NCI-H187 treated with DMSO at 0.1 percent for 48 hours (cell line): ENCODE data around the gene IRAK2.
"Not testable (repeated sequence)": the region's sequence is repeated elsewhere in the genome, so short reads cannot be mapped to it uniquely, and the experiment has no call there.

Source experiments
- DNase-seq: peaks from one replicate; lab custom pipeline; 2025; lab: John Stamatoyannopoulos, UW

Gene IRAK2

GRCh38 chr3:10253731-10254130 is 89.0 kb downstream of the IRAK2 start:
- DNase-seq, result no peak

GRCh38 chr3:10255835-10256234 is 91.1 kb downstream of the IRAK2 start:
- no peak for DNase-seq

- DNase-seq, result no peak
These were observed 94.3 kb downstream of the IRAK2 start for GRCh38 chr3:10259036-10259435.

GRCh38 chr3:10259798-10260197 is 95.1 kb downstream of the IRAK2 start:
- no peak for DNase-seq

GRCh38 chr3:10260211-10260701 is 95.5 kb downstream of the IRAK2 start:
- no peak for DNase-seq

- DNase-seq, result no peak
These were observed 97.3 kb downstream of the IRAK2 start for GRCh38 chr3:10262027-10262426.

- no peak for DNase-seq
These were observed 99.1 kb downstream of the IRAK2 start for GRCh38 chr3:10263646-10264363.

- DNase-seq, result no peak
These were observed 101.1 kb downstream of the IRAK2 start for GRCh38 chr3:10265833-10266232.

- not testable (repeated sequence) for DNase-seq
These were observed 102.2 kb downstream of the IRAK2 start for GRCh38 chr3:10266936-10267335.

GRCh38 chr3:10268116-10268515 is 103.4 kb downstream of the IRAK2 start:
- no peak for DNase-seq

- no peak for DNase-seq
These were observed 104.2 kb downstream of the IRAK2 start for GRCh38 chr3:10268930-10269329.

GRCh38 chr3:10269443-10269842 is 104.7 kb downstream of the IRAK2 start:
- DNase-seq, result no peak

- DNase-seq, result not testable (repeated sequence)
These were observed 107.8 kb downstream of the IRAK2 start for GRCh38 chr3:10272476-10272875.

GRCh38 chr3:10272977-10273376 is 108.3 kb downstream of the IRAK2 start:
- DNase-seq, result no peak

- no peak for DNase-seq
These were observed 109.1 kb downstream of the IRAK2 start for GRCh38 chr3:10273702-10274305.

- DNase-seq, result no peak
These were observed 109.9 kb downstream of the IRAK2 start for GRCh38 chr3:10274601-10275000.

- no peak for DNase-seq
These were observed 112.5 kb downstream of the IRAK2 start for GRCh38 chr3:10277115-10277625.

GRCh38 chr3:10278501-10278900 is 113.8 kb downstream of the IRAK2 start:
- DNase-seq, result no peak

GRCh38 chr3:10279384-10280176 is 114.9 kb downstream of the IRAK2 start:
- no peak for DNase-seq

GRCh38 chr3:10280177-10280529 is 115.4 kb downstream of the IRAK2 start:
- no peak for DNase-seq

- DNase-seq, result no peak
These were observed 115.9 kb downstream of the IRAK2 start for GRCh38 chr3:10280571-10280970.

- no peak for DNase-seq
These were observed 117.2 kb downstream of the IRAK2 start for GRCh38 chr3:10281951-10282350.

- no peak for DNase-seq
These were observed 118.9 kb downstream of the IRAK2 start for GRCh38 chr3:10283638-10284037.
